GM23338 (cell line): ENCODE measurements around the gene PUM2. TPM values are rescaled to one million over a fixed set of nuclear protein-coding genes. Genes with fewer than 3 reads are reported as not detected.
A peak's percentile ranks its signal among the peaks of the same experiment; 100 is the strongest.

Source experiments
- ATAC-seq: fragments of 200-7000 bp; cut with Tn5 transposase; 3 replicates; pipeline ENCODE4 v1.9.1; 2020
- DNase-seq: peaks from one replicate; pipeline ENCODE4 v3.0.0-alpha.2; 2015; ENCODE audit warnings: low spot score
- H2AFZ ChIP-seq: fragments of 200-600 bp; sonication (generic); 2 replicates; pipeline ENCODE4 v1.8.0; 2016; ENCODE audit warnings: antibody characterized with exemption, mild to moderate bottlenecking, moderate library complexity
- H3F3A ChIP-seq: fragments of 200-600 bp; sonication (generic); replicated peaks from 2 replicates; pipeline ENCODE4 v1.8.0; 2017; ENCODE audit warnings: antibody characterized with exemption, mixed run types, low read depth
- H3K27ac ChIP-seq: fragments of 200-600 bp; sonication (generic); 2 replicates; pipeline ENCODE4 v1.6.1; 2016; ENCODE audit warnings: low read depth
- H3K27me3 ChIP-seq: fragments of 200-600 bp; sonication (generic); 2 replicates; pipeline ENCODE4 v1.8.0; 2016; ENCODE audit warnings: mild to moderate bottlenecking, mixed run types, moderate library complexity; ENCODE audit not compliant: insufficient read depth
- H3K36me3 ChIP-seq: fragments of 200-600 bp; sonication (generic); 2 replicates; pipeline ENCODE4 v1.8.0; 2016; ENCODE audit warnings: mild to moderate bottlenecking; ENCODE audit not compliant: insufficient read depth
- H3K4me1 ChIP-seq: fragments of 200-600 bp; sonication (generic); 2 replicates; pipeline ENCODE4 v1.8.0; 2016; ENCODE audit warnings: mild to moderate bottlenecking, moderate library complexity; ENCODE audit not compliant: insufficient read depth
- H3K4me2 ChIP-seq: fragments of 200-600 bp; sonication (generic); 2 replicates; pipeline ENCODE4 v1.7.1; 2017; ENCODE audit warnings: mixed run types
- H3K4me3 ChIP-seq: fragments of 200-600 bp; sonication (generic); 2 replicates; pipeline ENCODE4 v1.6.1; 2016; ENCODE audit warnings: mixed run types
- H3K79me2 ChIP-seq: fragments of 200-600 bp; sonication (generic); replicated peaks from 2 replicates; pipeline ENCODE4 v1.8.0; 2017; ENCODE audit warnings: mild to moderate bottlenecking; ENCODE audit not compliant: insufficient read depth
- H3K9me2 ChIP-seq: fragments of 200-600 bp; sonication (generic); 2 replicates; pipeline ENCODE4 v1.8.0; 2017; ENCODE audit not compliant: insufficient read depth
- H4K20me1 ChIP-seq: fragments of 200-600 bp; sonication (generic); replicated peaks from 2 replicates; pipeline ENCODE4 v1.8.0; 2017; ENCODE audit warnings: mild to moderate bottlenecking; ENCODE audit not compliant: insufficient read depth
- H3K27ac Mint-ChIP-seq: 2 replicates; pipeline ENCODE4 v1.8.0; 2020; ENCODE audit warnings: inconsistent platforms, mild to moderate bottlenecking, moderate library complexity, mixed read lengths
- H3K27me3 Mint-ChIP-seq: 3 replicates; pipeline ENCODE4 v1.8.0; 2022; ENCODE audit warnings: low read depth, mild to moderate bottlenecking, moderate library complexity, mixed read lengths, inconsistent platforms; ENCODE audit not compliant: insufficient read depth, poor library complexity
- H3K36me3 Mint-ChIP-seq: 3 replicates; pipeline ENCODE4 v1.8.0; 2021; ENCODE audit warnings: low read depth, mild to moderate bottlenecking, inconsistent platforms, moderate library complexity, mixed read lengths
- H3K4me1 Mint-ChIP-seq: 3 replicates; pipeline ENCODE4 v1.8.0; 2020; ENCODE audit warnings: mild to moderate bottlenecking, inconsistent platforms, mixed read lengths
- H3K4me3 Mint-ChIP-seq: 3 replicates; pipeline ENCODE4 v1.8.0; 2021; ENCODE audit warnings: moderate library complexity, mild to moderate bottlenecking, inconsistent platforms, mixed read lengths
- H3K9me3 Mint-ChIP-seq: 3 replicates; pipeline ENCODE4 v1.8.0; 2020; ENCODE audit warnings: moderate library complexity, mild to moderate bottlenecking, inconsistent platforms, mixed read lengths
- CREB1 ChIP-seq: fragments of 250-450 bp; sonication (Bioruptor Pico); IDR thresholded peaks from 2 replicates; pipeline ENCODE4 v1.5.0; 2020; ENCODE audit warnings: low read depth, mild to moderate bottlenecking, moderate library complexity
- CTCF ChIP-seq, 2 experiments: fragments of 200-600 bp in 1 of 2; sonication (generic) in 1 of 2; conservative IDR thresholded peaks; 2 replicates each; pipeline versions ENCODE4 v1.5.1 to v1.6.1; 2016 to 2017; ENCODE audit warnings: antibody characterized with exemption in 2 of 2, low read depth in 2 of 2, mild to moderate bottlenecking in 2 of 2, moderate library complexity in 1 of 2
- EZH2 ChIP-seq: fragments of 200-600 bp; sonication (generic); IDR thresholded peaks from one replicate; pipeline ENCODE4 v1.8.0; 2017; ENCODE audit warnings: antibody characterized with exemption, mild to moderate bottlenecking, low read depth; ENCODE audit not compliant: unreplicated experiment
- polyA plus RNA-seq: library from polyadenylated mRNA; unstranded; fragments of >200 nt; fragmentation: Nextera tagmentation; extraction: Ambion mirVana; gene quantifications from 2 replicates; pipeline ENCODE4 v1.2.1, GENCODE V29; 2016
- total RNA-seq: library from RNA; depleted of rRNA; stranded (reverse); fragments of >200 nt; shearing (Covaris generic); gene quantifications from 2 replicates; pipeline ENCODE4 v1.2.3, GENCODE V29; 2014
- TF ChIP-seq, protein P1 (sequence below): IDR thresholded peaks from one replicate; pipeline ENCODE4 v1.6.1; 2018; ENCODE audit warnings: antibody characterized with exemption; ENCODE audit not compliant: unreplicated experiment
- TF ChIP-seq, protein P2 (sequence below): IDR thresholded peaks from 2 replicates; pipeline ENCODE4 v1.6.1; 2016; ENCODE audit warnings: antibody characterized with exemption

Gene PUM2
- total and polyA plus RNA-seq, 2 experiments from 2014 or later = 29.9 to 94.1 TPM

- TF ChIP-seq, protein P1, sequence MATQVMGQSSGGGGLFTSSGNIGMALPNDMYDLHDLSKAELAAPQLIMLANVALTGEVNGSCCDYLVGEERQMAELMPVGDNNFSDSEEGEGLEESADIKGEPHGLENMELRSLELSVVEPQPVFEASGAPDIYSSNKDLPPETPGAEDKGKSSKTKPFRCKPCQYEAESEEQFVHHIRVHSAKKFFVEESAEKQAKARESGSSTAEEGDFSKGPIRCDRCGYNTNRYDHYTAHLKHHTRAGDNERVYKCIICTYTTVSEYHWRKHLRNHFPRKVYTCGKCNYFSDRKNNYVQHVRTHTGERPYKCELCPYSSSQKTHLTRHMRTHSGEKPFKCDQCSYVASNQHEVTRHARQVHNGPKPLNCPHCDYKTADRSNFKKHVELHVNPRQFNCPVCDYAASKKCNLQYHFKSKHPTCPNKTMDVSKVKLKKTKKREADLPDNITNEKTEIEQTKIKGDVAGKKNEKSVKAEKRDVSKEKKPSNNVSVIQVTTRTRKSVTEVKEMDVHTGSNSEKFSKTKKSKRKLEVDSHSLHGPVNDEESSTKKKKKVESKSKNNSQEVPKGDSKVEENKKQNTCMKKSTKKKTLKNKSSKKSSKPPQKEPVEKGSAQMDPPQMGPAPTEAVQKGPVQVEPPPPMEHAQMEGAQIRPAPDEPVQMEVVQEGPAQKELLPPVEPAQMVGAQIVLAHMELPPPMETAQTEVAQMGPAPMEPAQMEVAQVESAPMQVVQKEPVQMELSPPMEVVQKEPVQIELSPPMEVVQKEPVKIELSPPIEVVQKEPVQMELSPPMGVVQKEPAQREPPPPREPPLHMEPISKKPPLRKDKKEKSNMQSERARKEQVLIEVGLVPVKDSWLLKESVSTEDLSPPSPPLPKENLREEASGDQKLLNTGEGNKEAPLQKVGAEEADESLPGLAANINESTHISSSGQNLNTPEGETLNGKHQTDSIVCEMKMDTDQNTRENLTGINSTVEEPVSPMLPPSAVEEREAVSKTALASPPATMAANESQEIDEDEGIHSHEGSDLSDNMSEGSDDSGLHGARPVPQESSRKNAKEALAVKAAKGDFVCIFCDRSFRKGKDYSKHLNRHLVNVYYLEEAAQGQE = no peak
- TF ChIP-seq CREB1 (no peak), EZH2 (no peak)
Observed at GRCh38 chr2:20291846-20292408, 58.7 kb downstream of the PUM2 start (continued).

GRCh38 chr2:20291106-20291564 is 59.5 kb downstream of the PUM2 start:
- DNase-seq = peak; percentile 92
- Histone ChIP-seq H3F3A (peaks cover 9% of the 10 kb centered on the region; the same call in 1 of the 2 replicates), H3K27me3 (no peaks in the 10 kb centered on the region), H3K4me3 (no peak overlapping the region), H3K27ac (peak overlapping the region; percentile 87), H2AFZ (no peak overlapping the region), H3K4me2 (no peak overlapping the region), H3K9me2 (no peaks in the 10 kb centered on the region), H3K36me3 (peaks cover 25% of the 10 kb centered on the region; the same call in 1 of the 2 replicates), H3K79me2 (peaks cover 46% of the 10 kb centered on the region), H4K20me1 (0 out of 2 replicates have a peak, but pooled peaks cover 11% of the 10 kb centered on the region), H3K4me1 (no peaks in the 10 kb centered on the region)
- Mint-ChIP-seq H3K36me3 (peaks cover 27% of the 10 kb centered on the region; the same call in 2 of the 3 replicates), H3K27me3 (peaks cover 11% of the 10 kb centered on the region), H3K4me3 (no peak overlapping the region), H3K4me1 (peaks cover 6% of the 10 kb centered on the region), H3K27ac (0 out of 2 replicates have a peak overlapping the region, but pooled peaks have one; percentile 20), H3K9me3 (no peaks in the 10 kb centered on the region)
- peak; percentile 100 for ATAC-seq
- no peak for TF ChIP-seq EZH2
- peak; percentile 82 to 85 for TF ChIP-seq CTCF (conservative IDR thresholded peaks at IDR 0.05; ENCODE audit: low read depth in 2 of 2)
- TF ChIP-seq, protein P2, sequence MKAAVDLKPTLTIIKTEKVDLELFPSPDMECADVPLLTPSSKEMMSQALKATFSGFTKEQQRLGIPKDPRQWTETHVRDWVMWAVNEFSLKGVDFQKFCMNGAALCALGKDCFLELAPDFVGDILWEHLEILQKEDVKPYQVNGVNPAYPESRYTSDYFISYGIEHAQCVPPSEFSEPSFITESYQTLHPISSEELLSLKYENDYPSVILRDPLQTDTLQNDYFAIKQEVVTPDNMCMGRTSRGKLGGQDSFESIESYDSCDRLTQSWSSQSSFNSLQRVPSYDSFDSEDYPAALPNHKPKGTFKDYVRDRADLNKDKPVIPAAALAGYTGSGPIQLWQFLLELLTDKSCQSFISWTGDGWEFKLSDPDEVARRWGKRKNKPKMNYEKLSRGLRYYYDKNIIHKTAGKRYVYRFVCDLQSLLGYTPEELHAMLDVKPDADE = no peak
